PC-3 (cell line): ENCODE results near the gene FAM83G.

ENCODE experiments used
- EZH2 ChIP-seq: fragments of 300-600 bp; sonication (generic); IDR thresholded peaks from one replicate; pipeline ENCODE4 v1.6.1; 2017; ENCODE audit warnings: antibody characterized with exemption, mild to moderate bottlenecking, low read length; ENCODE audit not compliant: unreplicated experiment
- TF ChIP-seq, protein P1 (sequence below): fragments of 300-600 bp; sonication (generic); conservative IDR thresholded peaks from 2 replicates; pipeline ENCODE4 v1.5.1; 2017; ENCODE audit warnings: antibody characterized with exemption, low read depth, mild to moderate bottlenecking, low read length

DNA sequence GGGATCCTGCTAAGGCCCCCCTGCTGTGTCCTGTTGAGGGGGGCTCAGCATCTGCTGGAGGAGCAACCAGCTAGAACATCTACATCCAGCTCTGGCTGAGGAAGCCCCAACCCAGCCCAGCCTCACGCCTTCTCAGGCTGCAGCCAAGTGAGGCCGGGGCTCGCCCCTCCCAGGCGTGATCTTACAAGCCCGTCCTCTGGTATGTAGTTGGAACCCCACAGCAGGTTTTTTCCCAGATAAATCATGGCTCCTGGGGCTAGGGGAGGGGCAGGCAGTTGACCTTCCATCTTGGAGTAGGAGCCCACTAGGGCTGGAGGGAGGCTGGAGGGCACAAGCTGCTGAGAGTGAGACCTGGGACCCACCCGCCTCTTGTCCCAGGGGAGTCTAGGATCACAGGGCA, 4.7 kb downstream of the FAM83G start:
- no peak for TF ChIP-seq EZH2
- TF ChIP-seq, protein P1, sequence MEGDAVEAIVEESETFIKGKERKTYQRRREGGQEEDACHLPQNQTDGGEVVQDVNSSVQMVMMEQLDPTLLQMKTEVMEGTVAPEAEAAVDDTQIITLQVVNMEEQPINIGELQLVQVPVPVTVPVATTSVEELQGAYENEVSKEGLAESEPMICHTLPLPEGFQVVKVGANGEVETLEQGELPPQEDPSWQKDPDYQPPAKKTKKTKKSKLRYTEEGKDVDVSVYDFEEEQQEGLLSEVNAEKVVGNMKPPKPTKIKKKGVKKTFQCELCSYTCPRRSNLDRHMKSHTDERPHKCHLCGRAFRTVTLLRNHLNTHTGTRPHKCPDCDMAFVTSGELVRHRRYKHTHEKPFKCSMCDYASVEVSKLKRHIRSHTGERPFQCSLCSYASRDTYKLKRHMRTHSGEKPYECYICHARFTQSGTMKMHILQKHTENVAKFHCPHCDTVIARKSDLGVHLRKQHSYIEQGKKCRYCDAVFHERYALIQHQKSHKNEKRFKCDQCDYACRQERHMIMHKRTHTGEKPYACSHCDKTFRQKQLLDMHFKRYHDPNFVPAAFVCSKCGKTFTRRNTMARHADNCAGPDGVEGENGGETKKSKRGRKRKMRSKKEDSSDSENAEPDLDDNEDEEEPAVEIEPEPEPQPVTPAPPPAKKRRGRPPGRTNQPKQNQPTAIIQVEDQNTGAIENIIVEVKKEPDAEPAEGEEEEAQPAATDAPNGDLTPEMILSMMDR: no peak
